ENCODE measurements around the gene GALNT14. TPM values are rescaled to one million over a fixed set of nuclear protein-coding genes. Genes with fewer than 3 reads are reported as not detected.

Gene GALNT14
- total RNA-seq, 2 experiments from 2014 or later = 1.1 to 1.5 TPM

DNA sequence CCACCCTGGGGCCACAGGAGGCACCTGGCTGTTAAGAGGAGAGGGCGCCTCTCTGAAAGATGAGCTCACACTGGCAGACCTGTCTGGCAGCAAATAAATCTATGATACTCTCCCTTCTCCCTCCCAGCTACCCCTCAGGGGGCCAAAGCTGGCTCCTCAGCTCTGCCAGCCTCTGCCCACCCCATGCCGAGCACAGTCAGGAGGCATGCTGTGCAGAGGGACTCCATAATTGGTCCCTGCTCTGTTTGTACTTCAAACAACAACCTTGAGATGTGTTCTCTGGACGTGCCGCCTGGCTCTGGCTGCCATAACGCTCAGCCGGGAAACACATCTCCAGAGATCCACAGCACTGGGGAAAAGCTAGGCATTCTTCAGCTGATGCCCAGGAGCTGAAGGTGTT lies 126.7 kb downstream of the GALNT14 start:
- Mint-ChIP-seq H3K27me3 (ENCODE audit: low read depth) (peaks cover 3% of the 10 kb centered on the region), H3K4me3 (no peak overlapping the region), H3K27ac (no peak overlapping the region), H3K36me3 (ENCODE audit: low read depth) (no peaks in the 10 kb centered on the region), H3K9me3 (no peaks in the 10 kb centered on the region), H3K4me1 (ENCODE audit: low read depth) (no peaks in the 10 kb centered on the region)
- intact Hi-C loops (cut with micrococcal nuclease) = no loop called here
- CTCF ChIA-PET = no interaction called here
- no peak for DNase-seq

DNA sequence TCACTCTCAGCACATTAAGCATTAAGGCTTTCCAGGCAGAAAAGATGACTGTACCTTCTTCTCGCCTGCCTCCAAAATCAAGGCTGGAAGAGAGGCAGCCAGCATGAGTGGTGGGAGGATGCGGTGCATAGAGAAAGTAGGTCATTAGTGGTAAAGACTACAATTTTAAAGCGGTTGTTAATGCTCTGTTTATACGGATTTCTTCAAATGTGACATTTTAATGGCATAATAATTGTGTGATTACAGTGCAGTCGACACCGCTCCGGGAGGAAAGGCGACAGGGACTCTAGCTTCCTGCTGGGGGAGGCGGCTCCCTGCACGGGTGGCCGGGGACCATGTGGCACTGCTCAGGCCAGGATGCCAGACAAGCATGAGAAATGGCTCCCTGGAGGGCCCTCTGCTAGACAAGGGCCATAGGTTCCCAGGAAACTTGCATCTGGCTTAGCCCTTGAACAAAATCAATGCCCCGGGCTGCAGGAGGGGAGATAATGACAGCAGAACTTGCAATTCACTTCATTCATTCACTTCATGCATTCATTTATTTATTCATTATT lies 129.6 kb downstream of the GALNT14 start:
- H3K27ac Mint-ChIP-seq = no peak overlapping the region
- H3K36me3 Mint-ChIP-seq (ENCODE audit: low read depth) = no peaks in the 10 kb centered on the region
- CTCF ChIA-PET = no interaction called here
- intact Hi-C loops (cut with micrococcal nuclease) = no loop called here
- no peaks in the 10 kb centered on the region for H3K4me1 Mint-ChIP-seq (ENCODE audit: low read depth)
- no peaks in the 10 kb centered on the region for H3K9me3 Mint-ChIP-seq
- no peak overlapping the region for H3K4me3 Mint-ChIP-seq
- H3K27me3 Mint-ChIP-seq (ENCODE audit: low read depth) = peaks cover 6% of the 10 kb centered on the region
- DNase-seq = no peak

DNA sequence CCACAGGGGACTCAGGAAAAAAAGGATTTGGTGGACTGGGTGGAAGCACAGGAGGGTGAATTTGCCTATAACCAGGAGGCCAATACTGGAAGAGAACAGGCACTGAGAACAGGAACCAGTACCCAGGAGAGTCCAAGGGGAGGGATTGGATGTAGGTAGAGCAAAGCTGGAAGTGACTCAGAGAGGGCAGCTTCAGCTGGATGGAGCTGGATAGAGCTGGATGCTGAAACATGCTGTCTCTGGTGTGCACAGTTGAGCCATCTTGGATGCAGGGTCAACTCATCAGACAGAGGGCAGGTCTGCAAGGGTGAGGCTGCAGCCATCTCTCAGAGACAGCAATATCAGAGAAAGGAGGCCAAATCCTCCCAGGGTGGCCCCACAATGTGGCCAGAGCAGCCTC lies 134.0 kb downstream of the GALNT14 start:
- peaks cover 3% of the 10 kb centered on the region for H3K27me3 Mint-ChIP-seq (ENCODE audit: low read depth)
- H3K9me3 Mint-ChIP-seq = no peaks in the 10 kb centered on the region
- CTCF ChIA-PET = no interaction called here
- intact Hi-C loops (cut with micrococcal nuclease) = no loop called here
- H3K4me1 Mint-ChIP-seq (ENCODE audit: low read depth) = no peaks in the 10 kb centered on the region
- H3K27ac Mint-ChIP-seq = no peak overlapping the region
- no peak for DNase-seq
- no peaks in the 10 kb centered on the region for H3K36me3 Mint-ChIP-seq (ENCODE audit: low read depth)
- no peak overlapping the region for H3K4me3 Mint-ChIP-seq

DNA sequence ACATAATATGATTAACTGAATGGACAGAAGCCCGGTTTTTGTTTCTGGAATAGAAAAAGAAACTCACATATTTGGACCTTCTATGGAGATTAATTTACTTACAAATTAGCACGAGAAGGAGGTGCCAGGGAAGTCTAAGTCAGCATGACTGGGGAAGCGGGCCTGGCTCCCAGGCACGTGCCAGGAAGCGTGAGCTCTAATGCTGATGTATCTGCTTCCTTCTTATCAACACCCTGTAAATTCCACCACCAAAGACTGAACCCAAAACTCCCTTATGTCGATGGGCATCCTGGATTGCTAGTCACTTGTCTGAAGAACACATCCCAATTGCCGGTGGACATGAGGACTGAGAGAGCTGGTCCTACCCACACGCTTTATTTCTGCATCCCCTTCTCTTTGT lies 134.5 kb downstream of the GALNT14 start:
- intact Hi-C loops (cut with micrococcal nuclease) = no loop called here
- Mint-ChIP-seq H3K36me3 (ENCODE audit: low read depth) (no peaks in the 10 kb centered on the region), H3K9me3 (no peaks in the 10 kb centered on the region), H3K4me1 (ENCODE audit: low read depth) (no peaks in the 10 kb centered on the region), H3K27ac (no peak overlapping the region), H3K27me3 (ENCODE audit: low read depth) (peaks cover 3% of the 10 kb centered on the region), H3K4me3 (no peak overlapping the region)
- CTCF ChIA-PET = no interaction called here
- no peak for DNase-seq

DNA sequence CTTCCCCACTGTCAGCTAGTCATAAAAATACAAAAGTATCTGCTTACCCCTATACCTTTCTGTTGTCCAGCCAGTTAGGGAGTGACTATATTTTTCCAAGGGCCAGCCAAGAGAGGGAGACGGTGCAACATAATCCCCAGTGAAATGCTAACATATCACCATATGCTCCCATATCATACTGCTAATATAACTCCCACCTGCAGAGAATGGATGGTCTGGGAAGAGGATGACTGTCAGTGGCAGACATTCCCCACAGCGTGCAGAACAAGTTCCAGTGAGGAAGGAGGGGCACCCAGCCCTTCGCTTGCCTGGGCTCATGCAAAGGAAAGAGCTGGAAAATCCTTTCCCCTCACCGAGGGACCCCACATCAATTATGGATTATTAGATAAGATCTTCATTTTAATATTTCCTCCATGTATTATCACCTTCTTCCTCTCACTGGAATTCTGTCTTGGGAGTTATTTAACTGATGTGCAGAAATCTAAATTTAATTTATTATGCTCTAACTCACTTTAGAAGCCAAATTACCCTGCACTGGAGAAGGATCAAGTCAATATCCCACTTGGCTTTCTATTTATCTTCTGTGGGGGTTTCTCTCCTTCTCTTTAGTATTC lies 135.6 kb downstream of the GALNT14 start:
- Mint-ChIP-seq H3K27ac (no peak overlapping the region), H3K9me3 (no peaks in the 10 kb centered on the region), H3K27me3 (ENCODE audit: low read depth) (peaks cover 3% of the 10 kb centered on the region), H3K36me3 (ENCODE audit: low read depth) (no peaks in the 10 kb centered on the region), H3K4me3 (no peak overlapping the region), H3K4me1 (ENCODE audit: low read depth) (no peaks in the 10 kb centered on the region)
- intact Hi-C loops (cut with micrococcal nuclease) = no loop called here
- CTCF ChIA-PET = no interaction called here
- no peak for DNase-seq

DNA sequence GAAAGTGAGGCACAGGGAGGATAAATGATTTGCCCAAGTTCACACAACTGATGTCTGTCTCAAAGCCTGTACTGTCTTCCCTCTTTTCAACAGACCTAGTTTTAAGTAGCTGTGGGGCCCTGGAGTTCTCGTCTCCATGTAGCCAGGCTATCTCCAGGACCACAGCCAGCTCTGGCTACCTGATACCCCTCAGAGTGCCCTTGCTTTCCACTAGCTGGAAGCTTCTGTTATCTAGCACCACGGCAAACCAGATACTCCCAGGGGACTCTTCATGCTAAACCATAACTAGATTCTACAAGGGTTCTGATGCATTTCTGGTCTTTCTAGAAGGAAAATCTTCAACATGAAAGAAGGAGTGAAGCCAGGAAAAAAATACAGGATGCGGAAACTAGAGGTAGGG lies 137.3 kb downstream of the GALNT14 start:
- CTCF ChIA-PET = no interaction called here
- Mint-ChIP-seq H3K4me1 (ENCODE audit: low read depth) (no peaks in the 10 kb centered on the region), H3K4me3 (no peak overlapping the region), H3K27me3 (ENCODE audit: low read depth) (peaks cover 3% of the 10 kb centered on the region), H3K9me3 (no peaks in the 10 kb centered on the region), H3K27ac (no peak overlapping the region), H3K36me3 (ENCODE audit: low read depth) (no peaks in the 10 kb centered on the region)
- intact Hi-C loops (cut with micrococcal nuclease) = no loop called here
- DNase-seq = no peak

DNA sequence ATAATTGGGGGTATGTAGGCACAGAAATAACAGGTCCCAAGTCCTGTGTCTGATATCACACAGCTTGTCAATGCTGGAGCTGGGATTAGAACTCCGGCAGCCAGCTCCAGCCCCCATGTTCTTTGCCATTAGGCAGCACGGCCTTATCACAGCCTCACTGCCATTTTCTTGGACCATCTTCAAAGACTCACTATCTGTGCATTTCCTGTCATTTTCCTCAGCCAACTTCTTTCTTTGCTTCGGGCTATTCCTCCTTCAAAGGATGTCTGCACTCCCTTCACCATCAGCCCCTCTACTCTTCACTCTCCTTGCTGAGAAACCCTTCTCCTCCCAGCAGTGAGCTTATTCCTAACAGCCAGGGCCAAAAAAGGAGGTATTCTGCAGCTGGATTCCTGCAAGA lies 139.6 kb downstream of the GALNT14 start:
- H3K27ac Mint-ChIP-seq = no peak overlapping the region
- intact Hi-C loops (cut with micrococcal nuclease) = no loop called here
- no peaks in the 10 kb centered on the region for H3K4me1 Mint-ChIP-seq (ENCODE audit: low read depth)
- no peaks in the 10 kb centered on the region for H3K9me3 Mint-ChIP-seq
- CTCF ChIA-PET = interaction anchor here (1.6 kb wide), 2 partner anchors 287 to 335 kb away, joined by 3 to 4 read pairs; no protein-coding TSS in a partner anchor
- no peaks in the 10 kb centered on the region for H3K27me3 Mint-ChIP-seq (ENCODE audit: low read depth)
- H3K36me3 Mint-ChIP-seq (ENCODE audit: low read depth) = no peaks in the 10 kb centered on the region
- no peak for DNase-seq
- no peak overlapping the region for H3K4me3 Mint-ChIP-seq

DNA sequence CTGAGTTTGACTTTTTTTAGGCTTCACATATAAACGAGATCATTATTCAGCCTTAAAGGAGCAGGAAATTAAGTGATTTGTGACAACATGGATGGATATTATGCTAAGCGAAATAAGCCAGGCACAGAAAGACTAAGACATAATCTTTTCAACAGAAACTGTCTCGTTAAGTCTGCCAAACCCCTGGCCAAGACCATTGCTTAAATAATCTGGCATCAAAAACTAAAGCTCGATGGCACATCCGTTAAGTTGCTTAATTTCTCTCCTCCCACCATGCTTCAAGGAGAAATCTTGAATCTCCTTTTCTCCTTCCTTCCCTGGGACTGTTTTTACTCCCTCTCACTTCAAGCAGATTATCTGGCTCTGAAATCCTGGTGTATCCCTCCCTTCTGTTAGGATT lies 140.3 kb downstream of the GALNT14 start:
- no peak overlapping the region for H3K4me3 Mint-ChIP-seq
- intact Hi-C loops (cut with micrococcal nuclease) = no loop called here
- CTCF ChIA-PET = interaction anchor here (1.6 kb wide), 2 partner anchors 286 to 336 kb away, joined by 3 to 4 read pairs; no protein-coding TSS in a partner anchor
- H3K27me3 Mint-ChIP-seq (ENCODE audit: low read depth) = no peaks in the 10 kb centered on the region
- H3K4me1 Mint-ChIP-seq (ENCODE audit: low read depth) = no peaks in the 10 kb centered on the region
- no peak overlapping the region for H3K27ac Mint-ChIP-seq
- DNase-seq = no peak
- H3K36me3 Mint-ChIP-seq (ENCODE audit: low read depth) = no peaks in the 10 kb centered on the region
- no peaks in the 10 kb centered on the region for H3K9me3 Mint-ChIP-seq

DNA sequence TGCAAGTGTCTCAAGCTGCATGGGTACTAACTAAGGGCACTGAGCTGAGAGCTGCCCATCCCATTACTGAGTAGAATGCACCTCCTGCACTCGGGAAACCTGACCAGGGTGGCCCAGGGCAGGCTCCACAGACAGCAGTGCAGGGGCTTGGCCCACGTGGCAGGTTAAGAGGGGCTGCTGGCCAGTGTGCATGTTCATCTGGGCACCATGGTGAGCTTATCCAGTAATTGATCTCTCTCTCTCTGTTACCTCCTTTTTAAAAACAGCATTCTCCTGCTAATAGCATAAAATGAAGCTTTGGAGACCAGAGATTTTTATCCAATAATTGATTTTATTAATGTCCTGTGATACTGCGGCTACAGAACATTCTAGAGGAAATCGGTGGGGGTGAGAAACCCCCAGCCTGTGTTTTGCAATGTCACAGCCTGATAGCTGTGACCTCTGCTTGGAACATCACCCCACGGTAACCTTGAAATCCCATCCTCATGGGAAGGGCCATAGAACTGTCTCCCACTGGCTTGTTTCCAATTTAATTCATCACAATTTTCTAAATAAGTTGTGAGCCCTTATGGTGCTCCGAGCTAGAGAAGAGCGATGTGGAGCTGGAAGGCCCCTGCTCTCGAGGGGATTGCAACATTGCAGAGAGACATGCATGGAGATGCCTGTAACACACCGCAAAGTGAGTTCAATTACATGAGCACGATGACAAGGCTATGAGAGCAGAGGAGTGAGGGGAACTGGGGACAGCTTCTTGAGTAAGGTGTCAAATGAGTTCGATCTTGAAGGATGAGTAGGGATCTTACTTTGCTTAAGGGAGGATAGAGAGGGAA lies 143.8 kb downstream of the GALNT14 start:
- Mint-ChIP-seq H3K36me3 (ENCODE audit: low read depth) (no peaks in the 10 kb centered on the region), H3K27me3 (ENCODE audit: low read depth) (no peaks in the 10 kb centered on the region), H3K27ac (no peak overlapping the region), H3K9me3 (no peaks in the 10 kb centered on the region), H3K4me1 (ENCODE audit: low read depth) (no peaks in the 10 kb centered on the region), H3K4me3 (no peak overlapping the region)
- CTCF ChIA-PET = no interaction called here
- intact Hi-C loops (cut with micrococcal nuclease) = no loop called here
- no peak for DNase-seq

DNA sequence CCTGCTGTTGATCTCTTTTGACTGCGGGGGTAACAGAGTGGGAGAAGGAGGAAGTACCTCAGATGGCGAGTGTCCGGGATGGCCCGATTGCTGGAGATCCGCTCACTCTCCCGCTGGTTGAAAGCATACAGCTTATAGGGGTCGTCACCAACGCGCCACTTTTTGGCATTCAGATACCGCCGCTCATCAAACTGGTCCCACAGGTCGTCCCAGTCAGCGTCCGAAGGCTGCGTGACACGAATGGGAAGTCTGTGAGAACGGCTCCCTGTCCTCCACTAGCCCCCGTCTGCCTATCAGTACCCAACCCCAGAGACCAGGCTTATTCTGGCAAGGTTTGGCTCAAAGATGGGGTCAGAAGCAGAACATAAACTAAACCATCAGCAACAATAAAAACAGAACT lies 145.5 kb downstream of the GALNT14 start:
- Mint-ChIP-seq H3K27ac (no peak overlapping the region), H3K9me3 (no peaks in the 10 kb centered on the region), H3K36me3 (ENCODE audit: low read depth) (no peaks in the 10 kb centered on the region), H3K4me3 (no peak overlapping the region), H3K27me3 (ENCODE audit: low read depth) (no peaks in the 10 kb centered on the region), H3K4me1 (ENCODE audit: low read depth) (no peaks in the 10 kb centered on the region)
- intact Hi-C loops (cut with micrococcal nuclease) = no loop called here
- CTCF ChIA-PET = no interaction called here
- DNase-seq = no peak

DNA sequence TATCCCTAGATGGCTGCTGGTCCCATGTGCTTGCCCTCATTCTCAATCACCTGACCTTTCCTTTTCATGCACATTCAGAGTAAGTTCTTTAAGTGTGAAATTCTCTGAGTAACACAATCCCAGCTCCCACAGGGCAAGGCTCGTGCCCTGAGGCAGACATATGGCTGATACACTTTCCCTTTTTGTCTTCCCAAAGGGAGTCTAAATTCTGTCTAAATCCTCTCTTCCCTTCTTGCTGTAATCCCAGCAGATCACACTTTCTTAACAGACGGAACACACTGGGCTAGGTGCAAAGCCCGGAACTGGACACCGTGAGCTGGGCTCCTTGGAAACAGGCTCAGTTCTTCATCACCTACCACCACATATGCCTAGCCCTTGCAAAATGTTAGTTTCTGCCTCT lies 147.6 kb downstream of the GALNT14 start:
- H3K4me1 Mint-ChIP-seq (ENCODE audit: low read depth) = no peaks in the 10 kb centered on the region
- H3K9me3 Mint-ChIP-seq = no peaks in the 10 kb centered on the region
- H3K36me3 Mint-ChIP-seq (ENCODE audit: low read depth) = no peaks in the 10 kb centered on the region
- intact Hi-C loops (cut with micrococcal nuclease) = no loop called here
- no peak overlapping the region for H3K27ac Mint-ChIP-seq
- no peak overlapping the region for H3K4me3 Mint-ChIP-seq
- H3K27me3 Mint-ChIP-seq (ENCODE audit: low read depth) = no peaks in the 10 kb centered on the region
- CTCF ChIA-PET = no interaction called here
- DNase-seq = no peak

DNA sequence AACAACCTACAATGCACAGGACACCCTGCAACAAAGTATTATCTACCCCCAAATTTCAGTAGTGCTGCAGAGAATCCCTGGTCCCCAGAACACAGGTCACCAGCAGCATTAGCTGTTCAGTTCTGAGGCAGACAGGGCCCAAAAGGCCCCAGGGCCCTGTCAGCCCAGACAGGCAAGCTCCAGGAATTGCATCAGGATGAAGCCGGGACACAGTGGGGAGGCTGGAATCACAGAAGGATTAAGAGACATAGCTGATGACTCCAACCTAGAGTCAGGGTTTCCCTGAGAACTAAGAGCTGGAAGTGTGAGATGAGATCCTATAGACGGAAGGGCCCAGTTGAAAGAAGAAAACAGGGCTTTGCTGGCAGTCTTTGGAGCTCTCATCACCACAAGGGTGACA lies 148.1 kb downstream of the GALNT14 start:
- Mint-ChIP-seq H3K27ac (no peak overlapping the region), H3K27me3 (ENCODE audit: low read depth) (no peaks in the 10 kb centered on the region), H3K4me3 (no peak overlapping the region), H3K4me1 (ENCODE audit: low read depth) (no peaks in the 10 kb centered on the region), H3K36me3 (ENCODE audit: low read depth) (no peaks in the 10 kb centered on the region), H3K9me3 (no peaks in the 10 kb centered on the region)
- intact Hi-C loops (cut with micrococcal nuclease) = no loop called here
- CTCF ChIA-PET = no interaction called here
- no peak for DNase-seq

DNA sequence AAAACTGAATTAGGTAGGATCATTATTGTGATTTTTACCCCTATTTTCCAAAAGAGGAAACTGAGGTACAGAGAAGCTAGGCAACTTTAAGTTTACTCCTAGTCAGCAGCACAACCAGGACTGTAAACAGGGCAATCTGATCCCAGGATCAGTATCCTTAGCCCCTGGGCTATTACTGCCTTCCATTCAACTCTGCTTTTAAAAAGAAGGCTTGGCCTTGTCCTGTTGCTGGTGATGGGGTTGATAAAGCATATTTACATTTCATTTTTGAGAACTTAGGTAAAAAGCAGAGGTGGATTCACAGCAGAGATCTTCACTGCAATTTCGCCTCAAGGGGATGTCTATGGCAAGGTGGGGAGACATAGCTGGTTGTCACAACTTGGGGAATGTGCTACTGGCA lies 148.5 kb downstream of the GALNT14 start:
- no peak for DNase-seq
- no peaks in the 10 kb centered on the region for H3K27me3 Mint-ChIP-seq (ENCODE audit: low read depth)
- no peaks in the 10 kb centered on the region for H3K9me3 Mint-ChIP-seq
- H3K4me1 Mint-ChIP-seq (ENCODE audit: low read depth) = no peaks in the 10 kb centered on the region
- intact Hi-C loops (cut with micrococcal nuclease) = no loop called here
- no peak overlapping the region for H3K4me3 Mint-ChIP-seq
- CTCF ChIA-PET = no interaction called here
- H3K27ac Mint-ChIP-seq = no peak overlapping the region
- H3K36me3 Mint-ChIP-seq (ENCODE audit: low read depth) = no peaks in the 10 kb centered on the region
